EL (cell line): Measurements from ENCODE around the gene PAX7.

ENCODE experiments used
- DNase-seq: peaks from one replicate; pipeline ENCODE4 v3.0.0-alpha.2; 2016

Gene PAX7

GRCh38 chr1:18642278-18643095 lies 11.8 kb downstream of the PAX7 start:
- no peak for DNase-seq

- DNase-seq: no peak
Measured at GRCh38 chr1:18643154-18644012, 12.7 kb downstream of the PAX7 start.

GRCh38 chr1:18644013-18644399 lies 13.4 kb downstream of the PAX7 start:
- DNase-seq: no peak

GRCh38 chr1:18644446-18644845 lies 13.8 kb downstream of the PAX7 start:
- no peak for DNase-seq

GRCh38 chr1:18644973-18645746 lies 14.5 kb downstream of the PAX7 start:
- no peak for DNase-seq

GRCh38 chr1:18645747-18646090 lies 15.1 kb downstream of the PAX7 start:
- no peak for DNase-seq

- no peak for DNase-seq
Measured at GRCh38 chr1:18646091-18646785, 15.6 kb downstream of the PAX7 start.

- no peak for DNase-seq
Measured at GRCh38 chr1:18646786-18647410, 16.3 kb downstream of the PAX7 start.

- no peak for DNase-seq
Measured at GRCh38 chr1:18647681-18648214, 17.1 kb downstream of the PAX7 start.

- peak; percentile 29 for DNase-seq
Measured at GRCh38 chr1:18649693-18650370, 19.2 kb downstream of the PAX7 start.

- DNase-seq: no peak
Measured at GRCh38 chr1:18651713-18652112, 21.1 kb downstream of the PAX7 start.

GRCh38 chr1:18652791-18653190 lies 22.1 kb downstream of the PAX7 start:
- no peak for DNase-seq

- DNase-seq: no peak
Measured at GRCh38 chr1:18653367-18653766, 22.7 kb downstream of the PAX7 start.

- no peak for DNase-seq
Measured at GRCh38 chr1:18653916-18654315, 23.3 kb downstream of the PAX7 start.

GRCh38 chr1:18654599-18654998 lies 24.0 kb downstream of the PAX7 start:
- DNase-seq: no peak

- DNase-seq: no peak
Measured at GRCh38 chr1:18657506-18658201, 27.0 kb downstream of the PAX7 start.

GRCh38 chr1:18658831-18659230 lies 28.2 kb downstream of the PAX7 start:
- DNase-seq: no peak

- DNase-seq: no peak
Measured at GRCh38 chr1:18661404-18662285, 31.0 kb downstream of the PAX7 start.

- no peak for DNase-seq
Measured at GRCh38 chr1:18662286-18662639, 31.6 kb downstream of the PAX7 start.
